ENCODE data around the gene FBXO22.
"Not testable (repeated sequence)": the region's sequence is repeated elsewhere in the genome, so short reads cannot be mapped to it uniquely, and the experiment has no call there.

Gene FBXO22

DNA sequence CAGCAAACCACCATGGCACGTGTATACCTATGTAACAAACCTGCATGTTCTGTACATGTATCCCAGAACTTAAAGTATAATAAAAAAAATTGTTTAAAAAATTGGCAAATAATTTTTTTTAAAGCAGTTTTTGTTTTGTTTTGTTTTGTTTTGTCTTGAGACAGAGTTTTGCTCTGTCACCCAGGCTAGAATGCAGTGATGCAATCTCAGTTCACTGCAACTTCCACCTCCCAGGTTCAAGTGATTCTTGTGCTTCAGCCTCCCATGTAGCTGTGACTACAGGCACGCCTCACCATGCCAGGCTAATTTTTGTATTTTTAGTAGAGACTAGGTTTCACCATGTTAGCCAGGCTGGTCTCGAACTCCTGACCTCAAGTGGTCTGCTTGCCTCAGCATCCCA is 81.0 kb downstream of the FBXO22 start:
- DNase-seq = not testable (repeated sequence)

DNA sequence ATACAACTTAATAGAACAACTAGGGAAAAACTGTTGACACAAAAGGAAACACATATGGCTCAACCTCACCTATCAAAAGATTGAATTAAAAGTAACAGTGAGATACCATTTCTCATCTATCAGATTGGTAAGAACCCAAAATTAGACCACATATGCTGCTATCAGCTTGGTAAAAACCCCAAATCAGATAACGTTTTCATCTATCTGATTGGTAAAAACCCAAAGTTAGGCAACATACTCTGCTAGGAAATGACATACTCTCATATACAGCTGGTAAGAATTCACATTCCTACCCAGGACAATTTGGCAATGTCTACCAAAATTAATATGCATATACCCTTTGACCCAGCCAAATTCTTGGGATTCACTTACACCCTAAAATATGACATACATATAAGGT is 82.3 kb downstream of the FBXO22 start:
- peak; percentile 10 for DNase-seq

DNA sequence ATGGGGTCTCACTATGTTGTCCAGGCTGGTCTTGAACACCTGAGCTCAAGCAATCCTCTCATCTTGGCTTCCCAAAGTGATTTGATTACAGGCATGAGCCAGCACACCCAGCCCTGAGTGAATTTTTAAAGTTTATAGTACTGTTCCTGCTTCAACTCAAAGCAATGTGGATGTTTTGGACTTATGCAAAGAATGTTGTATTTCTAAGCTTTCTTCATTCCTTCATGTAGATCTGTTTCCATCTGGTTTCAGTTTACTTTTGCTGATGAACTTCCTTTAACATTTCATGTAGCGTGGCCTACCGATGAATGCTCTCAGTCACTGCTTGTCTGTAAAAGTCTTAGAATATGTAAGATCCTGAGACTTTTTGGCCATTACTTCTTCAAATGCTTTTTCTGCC is 85.4 kb downstream of the FBXO22 start:
- no peak for DNase-seq

DNA sequence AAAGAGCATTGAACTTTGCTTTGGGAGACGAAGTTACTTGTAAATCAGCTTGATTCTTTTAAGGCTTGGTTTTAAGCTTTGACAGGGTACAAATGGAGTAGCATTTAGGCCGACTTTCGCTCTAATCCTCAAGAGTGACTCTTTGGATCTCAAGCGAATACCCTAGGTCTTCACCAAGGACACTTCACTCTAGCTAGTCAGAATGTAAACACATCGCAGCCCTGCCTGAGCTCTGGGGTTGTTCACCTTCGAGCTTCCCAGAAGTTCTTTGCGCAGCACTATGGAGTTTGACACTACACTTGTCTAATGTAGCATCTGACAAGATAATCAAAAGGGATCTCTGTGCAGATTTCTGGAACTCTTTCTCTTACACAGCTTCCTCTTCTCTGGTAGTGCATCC is 86.2 kb downstream of the FBXO22 start:
- DNase-seq = no peak

All from activated CD4-positive, alpha-beta T cell treated with anti-CD3 and anti-CD28 coated beads, Interleukin-10, Interleukin-2, amounts not matched to agents 100 ng/mL and 50 ng/mL, durations not matched to agents 16 hours and 8 hours (primary cell).